Lower leg skin (tissue), 4 donors: ENCODE results near the gene CDH13. TPM values are rescaled to one million over a fixed set of nuclear protein-coding genes. Genes with fewer than 3 reads are reported as not detected.

Experiments used
- DNase-seq, 2 donors: peaks; one replicate each; pipeline ENCODE4 v3.0.0-alpha.2; 2019; ENCODE audit warnings: low spot score in 2 of 2
- H3K4me3 ChIP-seq: fragments of 200-600 bp; sonication (generic); 2 replicates; pipeline ENCODE4 v1.5.1; 2017; ENCODE audit warnings: mild to moderate bottlenecking, low read depth; ENCODE audit not compliant: poor library complexity, severe bottlenecking
- POLR2A ChIP-seq, 2 donors: fragments of 450-650 bp; IDR thresholded peaks; one replicate each; pipeline ENCODE4 v1.6.1; 2016 to 2017; ENCODE audit warnings: antibody characterized with exemption in 2 of 2, mild to moderate bottlenecking in 1 of 2, moderate library complexity in 1 of 2
- WGBS, 2 donors: methylation state at CpG; one replicate each; pipeline ENCODE4 v1.1.5; 2018; 5-methylcytosine and 5-hydroxymethylcytosine counted together
- intact Hi-C: fragments of 100-400 bp; cut with DNase I; formaldehyde crosslinking; loops from one replicate; pipeline ENCODE4 v1.15.0; 2023; ENCODE audit warnings: low total_unique reads
- total RNA-seq, 4 donors: library from RNA; depleted of rRNA; stranded (reverse); fragments of >200 nt; gene quantifications; one replicate each; pipeline ENCODE4 v1.1.0, GENCODE V29; 2016
- TF ChIP-seq, protein P1 (sequence below), 3 donors: fragments of 450-650 bp; IDR thresholded peaks; one replicate each; pipeline ENCODE4 v1.5.1; 2016; ENCODE audit warnings: antibody characterized with exemption in 3 of 3, mild to moderate bottlenecking in 3 of 3, moderate library complexity in 2 of 3

The CDH13 gene
- total RNA-seq, 4 donors from 2014 or later: 102 to 246 (median 155) TPM

DNA sequence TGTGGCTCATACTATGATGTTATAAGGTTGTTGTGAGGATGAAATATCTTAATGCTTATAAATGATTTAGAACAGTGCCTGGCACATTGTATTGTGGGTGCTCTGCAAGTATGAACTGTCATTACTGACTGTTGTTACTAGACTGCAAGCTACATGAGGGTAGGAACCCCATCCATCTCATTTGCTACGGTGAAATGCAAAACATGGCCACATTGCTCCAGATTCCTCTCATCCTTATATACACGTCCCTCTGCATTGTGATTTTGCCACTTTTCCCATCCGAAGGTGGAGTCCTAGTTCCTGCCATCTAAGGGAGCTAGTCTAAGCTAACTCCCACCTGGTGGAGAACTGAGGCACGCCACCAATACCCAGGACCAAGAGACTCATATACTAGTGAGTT is 1210.8 kb downstream of the CDH13 start:
- no peak overlapping the region for H3K4me3 ChIP-seq
- WGBS, 2 donors: 92 to 93% methylated on average over 4 of the region's 4 CpGs
- intact Hi-C loops: no loop called here
- peak in 1 of 2 donors; percentile 15 for DNase-seq
- TF ChIP-seq, protein P1, sequence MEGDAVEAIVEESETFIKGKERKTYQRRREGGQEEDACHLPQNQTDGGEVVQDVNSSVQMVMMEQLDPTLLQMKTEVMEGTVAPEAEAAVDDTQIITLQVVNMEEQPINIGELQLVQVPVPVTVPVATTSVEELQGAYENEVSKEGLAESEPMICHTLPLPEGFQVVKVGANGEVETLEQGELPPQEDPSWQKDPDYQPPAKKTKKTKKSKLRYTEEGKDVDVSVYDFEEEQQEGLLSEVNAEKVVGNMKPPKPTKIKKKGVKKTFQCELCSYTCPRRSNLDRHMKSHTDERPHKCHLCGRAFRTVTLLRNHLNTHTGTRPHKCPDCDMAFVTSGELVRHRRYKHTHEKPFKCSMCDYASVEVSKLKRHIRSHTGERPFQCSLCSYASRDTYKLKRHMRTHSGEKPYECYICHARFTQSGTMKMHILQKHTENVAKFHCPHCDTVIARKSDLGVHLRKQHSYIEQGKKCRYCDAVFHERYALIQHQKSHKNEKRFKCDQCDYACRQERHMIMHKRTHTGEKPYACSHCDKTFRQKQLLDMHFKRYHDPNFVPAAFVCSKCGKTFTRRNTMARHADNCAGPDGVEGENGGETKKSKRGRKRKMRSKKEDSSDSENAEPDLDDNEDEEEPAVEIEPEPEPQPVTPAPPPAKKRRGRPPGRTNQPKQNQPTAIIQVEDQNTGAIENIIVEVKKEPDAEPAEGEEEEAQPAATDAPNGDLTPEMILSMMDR (IDR thresholded peaks at IDR 0.05): no peak
- TF ChIP-seq POLR2A (IDR thresholded peaks at IDR 0.05): no peak

DNA sequence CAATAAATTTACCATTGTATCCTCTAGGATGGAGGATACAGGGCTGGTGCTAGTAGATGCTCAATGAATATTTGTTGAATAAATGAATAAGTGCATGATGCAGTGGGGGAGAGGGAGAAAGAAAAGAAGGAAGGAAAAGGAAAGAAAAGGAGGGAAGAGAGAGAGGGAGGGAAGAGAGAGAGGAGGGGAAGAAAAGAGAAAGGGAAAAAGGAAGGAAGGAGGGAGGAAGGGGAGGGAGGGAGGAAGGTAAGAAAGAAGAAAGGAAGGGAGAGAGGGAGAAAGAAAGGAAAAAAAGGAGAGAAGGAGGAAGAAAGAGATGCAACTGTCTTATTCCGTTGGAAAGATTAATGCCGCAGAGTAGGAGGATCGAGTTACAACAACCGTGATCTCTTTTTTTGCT is 1211.4 kb downstream of the CDH13 start:
- DNase-seq: no peak
- intact Hi-C loops: no loop called here
- TF ChIP-seq POLR2A (IDR thresholded peaks at IDR 0.05): no peak
- TF ChIP-seq, protein P1 (IDR thresholded peaks at IDR 0.05): no peak
- WGBS, 2 donors: 54 to 70% methylated on average over 4 of the region's 4 CpGs
- no peak overlapping the region for H3K4me3 ChIP-seq

DNA sequence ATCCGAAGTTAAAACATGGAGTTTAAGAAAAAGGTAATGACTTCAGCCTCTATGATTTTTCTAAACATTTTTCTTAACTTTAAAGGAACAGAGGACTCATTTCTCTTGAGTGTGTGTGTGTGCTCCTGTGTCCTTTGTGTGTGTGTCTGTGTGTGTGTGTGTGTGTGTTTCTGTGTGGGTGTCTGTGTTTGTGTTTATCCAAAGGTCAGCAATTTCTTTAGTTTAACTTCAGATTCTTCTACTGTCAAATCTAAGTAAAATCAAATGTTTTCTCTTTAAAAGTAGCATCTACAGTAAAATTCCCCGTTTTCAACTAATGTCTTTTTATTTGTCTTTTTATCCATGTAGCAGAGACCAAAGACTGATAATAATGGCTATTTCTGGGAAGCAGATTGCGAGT is 1212.8 kb downstream of the CDH13 start:
- no peak overlapping the region for H3K4me3 ChIP-seq
- TF ChIP-seq, protein P1 (IDR thresholded peaks at IDR 0.05): no peak
- TF ChIP-seq POLR2A (IDR thresholded peaks at IDR 0.05): no peak
- intact Hi-C loops: no loop called here
- no peak for DNase-seq
- 50 to 67% methylated on average over 3 of the region's 3 CpGs for WGBS, 2 donors

DNA sequence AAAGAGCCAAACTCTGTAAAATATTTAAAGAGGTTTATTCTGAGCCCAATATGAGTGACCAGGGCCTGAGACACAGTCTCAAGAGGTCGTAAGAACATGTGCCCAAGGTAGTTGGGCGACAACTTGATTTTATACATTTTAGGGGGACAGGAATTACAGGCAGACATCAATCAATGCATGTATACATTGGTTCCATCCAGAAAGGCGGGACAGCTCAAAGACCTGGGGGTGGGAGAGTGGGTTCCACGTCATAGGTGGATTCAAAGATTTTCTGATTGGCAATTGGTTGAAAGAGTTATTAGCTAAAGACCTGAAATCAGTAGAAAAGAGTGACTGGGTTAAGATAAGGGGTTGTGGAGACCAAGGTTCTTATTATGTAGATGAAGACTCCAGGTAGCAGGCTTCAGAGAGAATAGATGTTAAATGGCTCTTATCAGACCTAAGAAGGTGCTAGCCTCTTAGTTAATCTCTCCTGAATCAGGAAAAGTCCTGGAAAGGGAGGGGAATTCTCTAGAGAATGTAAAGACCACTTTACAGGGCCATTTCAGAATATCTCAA is 1213.4 kb downstream of the CDH13 start:
- 68 to 92% methylated on average over 4 of the region's 4 CpGs for WGBS, 2 donors
- TF ChIP-seq POLR2A (IDR thresholded peaks at IDR 0.05): no peak
- TF ChIP-seq, protein P1 (IDR thresholded peaks at IDR 0.05): no peak

DNA sequence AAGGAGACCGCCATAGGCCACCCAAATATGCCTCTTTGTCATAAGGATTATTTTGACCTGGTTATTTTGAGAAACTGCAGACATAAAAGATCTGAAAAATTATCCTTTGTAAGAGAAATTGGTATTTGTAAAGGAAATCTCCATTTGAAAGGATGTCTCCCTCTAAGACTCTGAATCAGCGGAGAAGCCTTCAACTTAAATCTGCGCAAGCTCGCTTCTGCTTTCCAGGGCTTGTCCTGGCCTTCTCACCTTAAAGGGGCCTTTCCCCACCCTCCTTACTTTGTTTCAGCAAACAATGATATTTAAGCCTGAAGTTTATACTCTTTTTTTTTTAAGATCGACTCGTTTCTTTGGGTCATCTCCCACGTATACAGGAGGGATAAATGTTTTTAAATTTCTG is 1215.5 kb downstream of the CDH13 start:
- intact Hi-C loops: loop anchor here (10.0 kb wide), 1 partner anchor 153 kb away; no protein-coding TSS in a partner anchor
- TF ChIP-seq, protein P1 (IDR thresholded peaks at IDR 0.05): no peak
- WGBS, 2 donors: 80 to 89% methylated on average over 7 of the region's 7 CpGs
- no peak for DNase-seq
- H3K4me3 ChIP-seq: no peak overlapping the region

More for the DNA sequence above, 1213.4 kb downstream of the CDH13 start:
- H3K4me3 ChIP-seq: no peak overlapping the region
- intact Hi-C loops: loop anchor here (10.0 kb wide), 1 partner anchor 155 kb away; no protein-coding TSS in a partner anchor
- DNase-seq: no peak
